Ovary (tissue), 9 donors: ENCODE results near the gene CEP68. TPM values are rescaled to one million over a fixed set of nuclear protein-coding genes. Genes with fewer than 3 reads are reported as not detected.

Experiments used
- DNase-seq, 5 donors: peaks; one replicate each; pipeline ENCODE4 v3.0.0-alpha.2; 2019 to 2020
- H3K27ac ChIP-seq, 2 donors: fragments of 200-600 bp; one replicate each; pipeline versions ENCODE4 v1.5.1 to v1.8.0; 2019 to 2022
- H3K27me3 ChIP-seq: fragments of 200-600 bp; one replicate; pipeline ENCODE4 v1.8.0; 2022
- H3K36me3 ChIP-seq: fragments of 200-600 bp; sonication (generic); one replicate; pipeline ENCODE4 v1.5.1; 2019
- H3K4me1 ChIP-seq: one replicate; pipeline ENCODE4 v1.8.1; 2013; ENCODE audit warnings: mild to moderate bottlenecking, moderate library complexity; ENCODE audit not compliant: insufficient read depth
- H3K4me3 ChIP-seq: fragments of 200-600 bp; sonication (generic); one replicate; pipeline ENCODE4 v1.5.1; 2017
- H3K9me3 ChIP-seq, 2 donors: fragments of 200-600 bp in 1 of 2; sonication (generic) in 1 of 2; one replicate each; pipeline versions ENCODE4 v1.5.1 to v1.8.1; 2013 to 2019; ENCODE audit warnings: mild to moderate bottlenecking in 1 of 2, moderate library complexity in 1 of 2
- EP300 ChIP-seq: sonication (generic); formaldehyde crosslinking; IDR thresholded peaks from one replicate; pipeline ENCODE4 v1.6.1; 2017; ENCODE audit warnings: antibody characterized with exemption
- POLR2A ChIP-seq: fragments of 450-650 bp; IDR thresholded peaks from one replicate; pipeline ENCODE4 v1.6.1; 2017; ENCODE audit warnings: antibody characterized with exemption, mild to moderate bottlenecking, moderate library complexity
- WGBS, 3 donors: extraction: QIAGEN DNeasy Blood & Tissue Kit in 1 of 3; methylation state at CpG; one replicate each; pipeline versions ENCODE4 v1.1.5 to v1.1.7; 2013 to 2017; 5-methylcytosine and 5-hydroxymethylcytosine counted together
- intact Hi-C, 4 donors: fragments of 100-400 bp; cut with DNase I; formaldehyde crosslinking; loops; one replicate each; pipeline versions ENCODE4 v1.11.0 to v1.15.1; 2022 to 2023
- polyA plus RNA-seq, 2 donors: library from polyadenylated mRNA; stranded (reverse); fragments of 200-250 nt in 1 of 2; fragments of 350-450 nt in 1 of 2; fragmentation: Illumina TruSeq in 1 of 2; extraction: RNeasy Lipid Tissue Mini Kit (QIAGEN cat#74804) in 1 of 2; gene quantifications; one replicate each; pipeline ENCODE4 v1.2.3, GENCODE V29; 2013 to 2014
- total RNA-seq, 7 donors: library from RNA; depleted of rRNA in 2 of 7; stranded (reverse); fragments of >200 nt in 2 of 7; fragmentation: NEBNext Ultra II Directional in 3 of 7; extraction: Animal tissue kit (Norgen Biotek cat#: 25700) in 3 of 7; gene quantifications; one replicate each; pipeline versions ENCODE4 v1.1.0 to v1.2.4, GENCODE V29; 2016 to 2023
- TF ChIP-seq, protein P1 (sequence below), 3 donors: fragments of 450-650 bp in 2 of 3; fragments of 200-600 bp in 1 of 3; IDR thresholded peaks; one replicate each; pipeline versions ENCODE4 v1.5.1 to v1.8.0; 2016 to 2022; ENCODE audit warnings: antibody characterized with exemption in 3 of 3, mild to moderate bottlenecking in 1 of 3
- donor health status: DM: no; HTN: no; CAD: no; lungs with moderate emphysema.
- donor health status: DM: no; HTN: no; CAD: no.
- donor health status: Bipolar disorder and iron deficiency.
- donor health status: DM: yes; HTN: yes; CAD: no.
- donor health status: DM: no; HTN: no; CAD: no.
- donor health status: DM: yes; HTN: yes; CAD: no.

CEP68 gene
- total and polyA plus RNA-seq, 9 donors = 13.7 to 31.6 (median 28.0) TPM

DNA sequence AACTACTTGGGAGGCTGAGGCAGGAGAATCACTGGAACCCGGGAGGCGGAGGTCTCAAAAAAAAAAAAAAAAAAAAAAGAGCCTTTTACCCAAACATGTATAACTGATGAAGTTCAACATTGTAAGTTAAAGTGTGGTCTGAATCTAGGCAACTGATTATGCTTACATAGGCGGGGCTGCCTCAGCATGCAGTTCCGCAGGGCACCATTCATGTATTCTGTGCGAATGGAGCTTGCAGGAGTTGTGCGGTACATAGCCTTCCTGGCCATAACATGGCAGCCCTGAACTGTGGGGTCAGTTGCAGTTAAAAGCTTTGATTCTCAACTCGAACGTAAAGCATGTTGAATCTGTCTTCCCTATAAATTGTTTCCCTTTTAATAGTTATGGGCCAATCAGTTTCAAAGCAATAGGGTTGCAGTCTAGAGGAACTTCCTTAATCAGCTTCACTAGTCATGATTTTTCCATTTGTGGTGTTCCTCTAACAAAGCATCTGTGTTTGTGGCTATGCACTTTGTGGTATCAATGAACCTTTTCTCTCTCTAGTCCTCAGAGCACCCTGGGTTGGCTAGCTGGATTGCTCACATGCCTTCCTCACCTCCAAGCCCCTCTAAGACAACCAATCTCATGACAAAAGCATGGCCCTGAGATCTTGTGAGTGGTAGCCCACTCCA, 30.6 kb upstream of the CEP68 start:
- Histone ChIP-seq H3K4me3 (no peak overlapping the region), H3K27ac (no peak overlapping the region), H3K4me1 (no peaks in the 10 kb centered on the region), H3K27me3 (no peaks in the 10 kb centered on the region), H3K36me3 (no peaks in the 10 kb centered on the region), H3K9me3 (no peaks in the 10 kb centered on the region)
- no peak for TF ChIP-seq EP300
- TF ChIP-seq, protein P1, sequence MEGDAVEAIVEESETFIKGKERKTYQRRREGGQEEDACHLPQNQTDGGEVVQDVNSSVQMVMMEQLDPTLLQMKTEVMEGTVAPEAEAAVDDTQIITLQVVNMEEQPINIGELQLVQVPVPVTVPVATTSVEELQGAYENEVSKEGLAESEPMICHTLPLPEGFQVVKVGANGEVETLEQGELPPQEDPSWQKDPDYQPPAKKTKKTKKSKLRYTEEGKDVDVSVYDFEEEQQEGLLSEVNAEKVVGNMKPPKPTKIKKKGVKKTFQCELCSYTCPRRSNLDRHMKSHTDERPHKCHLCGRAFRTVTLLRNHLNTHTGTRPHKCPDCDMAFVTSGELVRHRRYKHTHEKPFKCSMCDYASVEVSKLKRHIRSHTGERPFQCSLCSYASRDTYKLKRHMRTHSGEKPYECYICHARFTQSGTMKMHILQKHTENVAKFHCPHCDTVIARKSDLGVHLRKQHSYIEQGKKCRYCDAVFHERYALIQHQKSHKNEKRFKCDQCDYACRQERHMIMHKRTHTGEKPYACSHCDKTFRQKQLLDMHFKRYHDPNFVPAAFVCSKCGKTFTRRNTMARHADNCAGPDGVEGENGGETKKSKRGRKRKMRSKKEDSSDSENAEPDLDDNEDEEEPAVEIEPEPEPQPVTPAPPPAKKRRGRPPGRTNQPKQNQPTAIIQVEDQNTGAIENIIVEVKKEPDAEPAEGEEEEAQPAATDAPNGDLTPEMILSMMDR (IDR thresholded peaks at IDR 0.05) = no peak
- no peak for TF ChIP-seq POLR2A
- DNase-seq = no peak
- 91 to 94% (median 92%) methylated on average over 8 of the region's 8 CpGs for WGBS, 3 donors
- intact Hi-C loops = no loop called here

DNA sequence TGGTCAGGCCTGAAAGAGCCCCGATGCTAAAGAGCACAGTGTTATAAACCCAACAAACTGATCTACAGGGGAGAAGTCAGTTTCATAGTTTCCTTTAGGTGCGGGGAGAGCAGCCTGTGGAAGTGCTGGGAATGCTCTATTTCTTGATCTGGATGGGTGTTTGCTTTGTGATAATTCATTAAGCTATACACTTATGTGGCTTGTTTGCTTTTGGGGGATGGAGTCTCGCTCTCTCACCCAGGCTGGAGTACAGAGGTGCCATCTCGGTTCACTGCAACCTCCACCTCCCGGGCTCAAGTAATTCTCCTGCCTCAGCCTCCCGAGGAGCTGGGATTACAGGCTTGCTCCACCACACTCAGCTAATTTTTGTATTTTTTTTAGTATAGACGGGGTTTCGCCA, 30.1 kb upstream of the CEP68 start:
- no peak for DNase-seq
- intact Hi-C loops = no loop called here
- no peaks in the 10 kb centered on the region for H3K9me3 ChIP-seq
- H3K36me3 ChIP-seq = no peaks in the 10 kb centered on the region
- no peaks in the 10 kb centered on the region for H3K4me1 ChIP-seq
- H3K27me3 ChIP-seq = no peaks in the 10 kb centered on the region
- WGBS, 3 donors = 95 to 98% (median 96%) methylated on average over 8 of the region's 8 CpGs
- TF ChIP-seq EP300 (no peak), POLR2A (no peak)
- TF ChIP-seq, protein P1 (IDR thresholded peaks at IDR 0.05) = no peak
- no peak overlapping the region for H3K4me3 ChIP-seq
- no peak overlapping the region for H3K27ac ChIP-seq

DNA sequence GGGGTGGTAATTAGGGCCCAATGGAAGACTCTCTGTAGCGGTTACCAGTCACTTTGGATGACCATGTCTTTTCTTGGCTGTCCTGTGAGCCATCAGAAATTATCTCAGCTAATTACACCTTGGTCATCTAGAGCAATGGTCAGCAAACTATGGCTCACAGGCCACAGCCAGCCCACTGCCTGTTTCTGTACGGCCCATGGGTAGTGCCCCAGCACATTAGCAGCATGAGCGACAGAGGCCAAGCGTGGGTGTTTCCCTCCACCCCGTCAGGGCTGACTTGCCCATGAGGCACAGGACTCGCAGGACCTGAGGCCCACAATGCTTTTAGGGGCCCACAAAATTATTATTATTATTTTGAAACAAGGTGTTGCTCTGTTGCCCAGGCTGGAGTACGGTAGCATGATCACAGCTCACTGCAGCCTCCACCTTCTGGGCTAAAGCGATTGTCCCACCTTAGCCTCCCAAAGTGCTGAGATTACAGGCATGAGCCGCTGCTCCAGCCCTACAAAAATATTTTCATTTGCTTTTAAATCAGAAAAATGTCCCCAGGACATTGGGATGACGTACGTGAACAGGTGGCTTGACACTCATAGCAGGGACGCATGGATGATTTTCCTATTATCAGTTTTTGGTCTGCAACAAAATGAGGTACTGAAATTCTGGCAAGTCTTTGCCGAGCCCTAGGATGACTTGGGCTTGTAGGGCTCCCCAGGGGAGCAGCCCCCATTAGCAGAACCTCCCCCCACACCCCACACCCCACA, 29.3 kb upstream of the CEP68 start:
- no peaks in the 10 kb centered on the region for H3K36me3 ChIP-seq
- DNase-seq = no peak
- H3K27me3 ChIP-seq = no peaks in the 10 kb centered on the region
- intact Hi-C loops = no loop called here
- H3K9me3 ChIP-seq = no peaks in the 10 kb centered on the region
- no peaks in the 10 kb centered on the region for H3K4me1 ChIP-seq
- 91 to 97% (median 94%) methylated on average over 13 of the region's 13 CpGs for WGBS, 3 donors
- no peak overlapping the region for H3K27ac ChIP-seq
- H3K4me3 ChIP-seq = no peak overlapping the region
- no peak for TF ChIP-seq EP300
- no peak for TF ChIP-seq POLR2A
- TF ChIP-seq, protein P1 (IDR thresholded peaks at IDR 0.05) = no peak

DNA sequence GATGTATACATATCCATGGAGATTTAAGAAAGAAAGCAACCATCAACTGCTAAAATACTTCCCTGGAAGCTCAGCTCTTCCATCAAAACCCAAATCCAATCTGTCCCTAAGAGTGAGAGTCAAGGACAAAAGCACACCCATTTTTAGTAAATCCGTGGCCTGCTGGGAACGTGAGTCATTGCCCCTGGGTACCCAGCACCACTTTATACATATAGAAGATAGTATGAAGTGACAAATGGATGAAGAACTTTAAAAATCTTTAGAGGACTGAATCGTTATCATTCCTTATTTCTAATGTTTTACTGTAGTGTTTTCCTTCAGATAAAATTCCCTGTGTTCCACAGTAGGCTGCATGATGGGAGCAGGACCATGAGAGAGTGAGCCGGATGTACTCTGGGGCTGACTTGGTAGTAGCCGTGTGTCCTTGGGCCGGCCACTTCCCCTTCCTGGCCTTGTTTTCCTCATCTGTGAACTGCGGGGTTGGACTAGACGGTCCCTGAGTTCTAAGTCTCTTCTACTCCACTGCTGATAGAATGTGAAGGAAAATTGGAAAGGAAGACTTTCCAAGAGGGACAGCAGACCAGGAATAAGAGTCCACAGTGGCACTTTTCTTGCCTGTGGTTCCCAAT, 28.5 kb upstream of the CEP68 start:
- H3K9me3 ChIP-seq = no peaks in the 10 kb centered on the region
- no peak for DNase-seq
- no peaks in the 10 kb centered on the region for H3K4me1 ChIP-seq
- no peaks in the 10 kb centered on the region for H3K27me3 ChIP-seq
- WGBS, 3 donors = 58 to 78% (median 60%) methylated on average over 8 of the region's 8 CpGs
- intact Hi-C loops = no loop called here
- H3K27ac ChIP-seq = no peak overlapping the region
- no peaks in the 10 kb centered on the region for H3K36me3 ChIP-seq
- no peak for TF ChIP-seq EP300
- no peak for TF ChIP-seq POLR2A
- TF ChIP-seq, protein P1 (IDR thresholded peaks at IDR 0.05) = no peak
- no peak overlapping the region for H3K4me3 ChIP-seq
